WERI-Rb-1 (cell line): ENCODE data around the gene NOX5.

Experiments
- DNase-seq: peaks from one replicate; pipeline ENCODE4 v3.0.0-alpha.2; 2020
- H3K27ac ChIP-seq: fragments of 250-450 bp; sonication (Bioruptor Pico); 2 replicates; pipeline ENCODE4 v1.5.1; 2020; ENCODE audit warnings: mild to moderate bottlenecking, moderate library complexity
- H3K27me3 ChIP-seq: fragments of 250-450 bp; sonication (Bioruptor Pico); 2 replicates; pipeline ENCODE4 v1.5.1; 2021; ENCODE audit warnings: mild to moderate bottlenecking, low read depth, moderate library complexity; ENCODE audit not compliant: insufficient read depth, severe bottlenecking
- H3K36me3 ChIP-seq: fragments of 250-450 bp; sonication (Bioruptor Pico); 2 replicates; pipeline ENCODE4 v1.5.1; 2020; ENCODE audit warnings: mild to moderate bottlenecking, moderate library complexity
- H3K4me3 ChIP-seq: 2 replicates; pipeline ENCODE4 v1.5.1; 2011; ENCODE audit warnings: low read depth, mild to moderate bottlenecking, control low read depth, low read length
- H3K9me3 ChIP-seq: fragments of 250-450 bp; sonication (Bioruptor Pico); 2 replicates; pipeline ENCODE4 v1.5.1; 2021; ENCODE audit warnings: mild to moderate bottlenecking, moderate library complexity; ENCODE audit not compliant: severe bottlenecking
- TF ChIP-seq, protein P1 (sequence below): IDR thresholded peaks from 2 replicates; pipeline ENCODE4 v1.5.1; 2011; ENCODE audit warnings: low read depth, mild to moderate bottlenecking, control low read depth, inconsistent platforms, low read length

The NOX5 gene

DNA sequence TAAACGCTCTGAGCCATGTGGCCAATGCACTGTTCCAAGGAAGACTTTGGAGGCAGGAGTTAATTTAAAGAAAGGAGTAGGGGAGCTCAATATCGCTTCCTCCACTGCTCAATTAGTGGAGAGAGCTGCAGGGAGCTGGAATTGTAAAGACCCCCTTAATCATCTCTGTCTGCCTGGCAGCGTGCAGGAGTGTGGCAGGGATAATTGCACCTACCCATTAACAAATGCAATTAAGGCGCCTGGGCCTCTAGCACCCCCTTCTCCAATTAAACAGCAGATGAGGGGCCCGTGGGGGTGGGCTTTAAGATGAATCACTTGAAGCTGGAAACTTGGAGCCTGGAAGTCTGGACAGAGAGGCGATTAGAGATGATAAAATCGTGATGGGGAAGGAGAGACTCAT is 84.3 kb downstream of the NOX5 start:
- Histone ChIP-seq H3K27me3 (no peaks in the 10 kb centered on the region), H3K4me3 (no peak overlapping the region), H3K36me3 (no peaks in the 10 kb centered on the region), H3K9me3 (no peaks in the 10 kb centered on the region), H3K27ac (no peak overlapping the region)
- TF ChIP-seq, protein P1, sequence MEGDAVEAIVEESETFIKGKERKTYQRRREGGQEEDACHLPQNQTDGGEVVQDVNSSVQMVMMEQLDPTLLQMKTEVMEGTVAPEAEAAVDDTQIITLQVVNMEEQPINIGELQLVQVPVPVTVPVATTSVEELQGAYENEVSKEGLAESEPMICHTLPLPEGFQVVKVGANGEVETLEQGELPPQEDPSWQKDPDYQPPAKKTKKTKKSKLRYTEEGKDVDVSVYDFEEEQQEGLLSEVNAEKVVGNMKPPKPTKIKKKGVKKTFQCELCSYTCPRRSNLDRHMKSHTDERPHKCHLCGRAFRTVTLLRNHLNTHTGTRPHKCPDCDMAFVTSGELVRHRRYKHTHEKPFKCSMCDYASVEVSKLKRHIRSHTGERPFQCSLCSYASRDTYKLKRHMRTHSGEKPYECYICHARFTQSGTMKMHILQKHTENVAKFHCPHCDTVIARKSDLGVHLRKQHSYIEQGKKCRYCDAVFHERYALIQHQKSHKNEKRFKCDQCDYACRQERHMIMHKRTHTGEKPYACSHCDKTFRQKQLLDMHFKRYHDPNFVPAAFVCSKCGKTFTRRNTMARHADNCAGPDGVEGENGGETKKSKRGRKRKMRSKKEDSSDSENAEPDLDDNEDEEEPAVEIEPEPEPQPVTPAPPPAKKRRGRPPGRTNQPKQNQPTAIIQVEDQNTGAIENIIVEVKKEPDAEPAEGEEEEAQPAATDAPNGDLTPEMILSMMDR, result no peak
- no peak for DNase-seq

DNA sequence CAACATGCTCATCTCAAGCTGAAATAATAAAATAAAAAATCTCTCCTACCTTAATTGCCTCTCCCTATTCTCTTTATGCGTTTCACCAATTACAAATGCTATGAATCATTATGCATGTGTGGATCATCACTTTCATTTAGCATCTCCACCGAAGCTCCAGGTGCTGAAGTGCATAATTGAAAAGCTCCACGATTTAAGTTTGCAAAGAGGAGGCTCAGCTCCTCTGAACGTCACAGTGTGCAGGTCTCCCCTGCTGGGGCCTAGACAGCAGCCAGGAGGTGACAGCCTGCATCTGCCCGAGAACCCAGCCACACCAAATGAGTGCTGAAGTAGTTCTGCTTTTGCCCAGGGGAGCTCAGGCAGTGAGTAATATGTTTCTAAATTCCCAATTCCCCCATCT is 85.4 kb downstream of the NOX5 start:
- no peaks in the 10 kb centered on the region for H3K9me3 ChIP-seq
- H3K27ac ChIP-seq, result no peak overlapping the region
- TF ChIP-seq, protein P1, result no peak
- no peak overlapping the region for H3K4me3 ChIP-seq
- no peaks in the 10 kb centered on the region for H3K27me3 ChIP-seq
- DNase-seq, result no peak
- no peaks in the 10 kb centered on the region for H3K36me3 ChIP-seq

DNA sequence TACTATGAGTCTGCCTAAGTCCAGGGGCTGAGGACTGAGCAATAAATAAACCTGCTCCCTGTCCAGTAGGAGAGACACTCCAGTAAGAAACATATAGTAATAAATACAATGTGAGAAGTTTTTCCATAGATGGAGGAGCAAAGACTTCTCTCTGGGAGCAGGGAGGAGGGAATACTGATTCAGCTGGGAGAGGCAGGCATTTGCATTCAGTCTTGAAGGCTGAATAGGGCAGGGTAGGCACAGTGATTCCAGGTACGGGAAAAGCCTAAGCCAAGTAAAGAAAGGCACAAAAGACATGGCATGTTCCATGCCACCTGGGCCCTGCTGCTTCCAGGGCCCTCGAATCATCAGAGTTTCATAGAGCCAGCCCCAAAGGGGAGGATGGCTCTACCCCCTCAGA is 86.3 kb downstream of the NOX5 start:
- no peaks in the 10 kb centered on the region for H3K27me3 ChIP-seq
- H3K9me3 ChIP-seq, result no peaks in the 10 kb centered on the region
- no peak overlapping the region for H3K4me3 ChIP-seq
- no peak overlapping the region for H3K27ac ChIP-seq
- H3K36me3 ChIP-seq, result no peaks in the 10 kb centered on the region
- TF ChIP-seq, protein P1, result no peak
- DNase-seq, result no peak

DNA sequence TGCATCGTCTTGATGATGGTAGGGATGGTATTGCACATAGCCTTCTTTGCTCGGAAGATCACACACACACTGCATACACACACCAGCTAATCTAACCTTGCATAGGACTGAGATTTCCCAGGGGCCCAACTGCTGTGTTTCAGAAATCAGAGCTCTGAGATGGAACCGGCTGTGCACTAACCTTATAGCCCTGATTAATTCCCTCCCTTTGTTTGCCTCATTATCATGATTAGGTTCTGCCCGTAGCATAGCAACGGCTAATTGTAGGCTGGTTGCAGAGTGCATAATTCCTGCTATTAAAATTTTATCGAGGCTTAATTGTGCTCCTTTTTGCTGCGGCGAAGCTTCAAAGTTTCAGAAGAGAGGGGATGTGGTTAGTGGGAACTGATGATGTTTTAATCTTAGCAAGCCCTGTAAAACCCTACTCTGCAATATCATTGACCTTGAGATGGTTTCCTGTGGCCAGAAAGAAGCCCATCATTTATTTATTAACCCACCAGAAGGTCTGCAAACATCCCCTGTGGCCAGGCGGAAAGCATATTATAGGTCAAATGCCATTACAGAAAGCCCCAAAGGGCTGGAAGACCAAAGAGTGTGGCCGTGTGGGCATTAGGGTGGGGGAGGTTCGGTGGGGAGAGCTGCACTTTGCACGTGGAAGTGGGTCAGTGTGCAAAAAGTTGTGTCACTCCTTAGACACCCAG is 89.7 kb downstream of the NOX5 start:
- no peak for DNase-seq
- no peak overlapping the region for H3K4me3 ChIP-seq
- no peaks in the 10 kb centered on the region for H3K36me3 ChIP-seq
- no peak overlapping the region for H3K27ac ChIP-seq
- H3K9me3 ChIP-seq, result no peaks in the 10 kb centered on the region
- TF ChIP-seq, protein P1, result no peak
- H3K27me3 ChIP-seq, result no peaks in the 10 kb centered on the region

DNA sequence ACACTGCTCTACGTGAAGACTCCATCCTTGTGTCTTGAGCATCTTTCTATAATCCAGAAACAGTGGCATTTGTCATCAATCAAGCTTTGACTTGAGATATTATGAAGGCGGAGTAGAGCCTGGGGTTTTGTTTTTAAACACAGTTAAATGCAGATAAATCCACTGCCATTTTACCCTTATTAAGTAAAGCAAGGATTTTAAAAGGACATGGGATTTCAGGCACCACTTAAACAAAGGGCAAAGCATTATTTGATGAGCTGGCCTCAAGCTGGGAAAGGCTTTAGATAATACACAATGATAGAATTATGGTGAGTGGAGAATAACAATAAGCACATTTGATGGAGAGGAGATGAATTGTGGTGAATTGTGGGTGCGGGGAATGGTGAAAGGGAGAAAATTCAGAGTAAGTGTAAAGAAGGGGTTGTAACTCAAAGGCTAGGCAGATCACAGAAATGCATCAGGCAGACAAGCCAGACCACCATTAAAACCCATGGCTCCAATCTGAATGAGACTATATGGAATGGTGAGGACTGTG is 91.0 kb downstream of the NOX5 start:
- Histone ChIP-seq H3K27ac (no peak overlapping the region), H3K9me3 (no peaks in the 10 kb centered on the region), H3K36me3 (no peaks in the 10 kb centered on the region), H3K4me3 (no peak overlapping the region), H3K27me3 (no peaks in the 10 kb centered on the region)
- TF ChIP-seq, protein P1, result no peak
- DNase-seq, result no peak

DNA sequence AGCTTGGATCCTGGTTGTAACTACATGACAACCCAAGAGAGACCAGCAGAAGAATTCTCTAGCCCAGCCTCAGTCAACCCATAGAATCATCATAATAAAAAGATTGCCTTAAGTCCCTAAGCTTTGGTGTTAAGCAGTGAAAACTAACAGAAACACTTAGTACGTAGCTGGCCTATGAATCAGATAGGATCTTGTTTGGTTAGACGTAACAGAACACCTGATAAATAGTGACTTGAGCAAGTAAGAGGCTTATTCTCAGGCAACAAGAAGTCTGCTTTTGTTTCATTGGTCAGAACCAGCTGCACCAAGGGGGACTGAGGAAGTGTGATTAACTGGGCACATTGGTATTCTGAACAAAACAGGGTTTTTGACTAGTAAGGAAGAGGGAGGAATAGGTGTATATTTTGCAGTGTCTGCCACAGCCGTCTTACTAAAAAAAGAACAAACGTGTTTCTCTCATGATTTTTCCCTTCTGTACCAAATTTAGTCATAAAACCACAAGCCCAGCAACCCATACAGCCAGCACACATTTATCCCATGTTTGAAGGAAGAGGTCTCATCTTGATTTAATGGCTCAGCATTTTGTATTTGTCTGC is 92.6 kb downstream of the NOX5 start:
- Histone ChIP-seq H3K36me3 (no peaks in the 10 kb centered on the region), H3K27ac (no peak overlapping the region; the same call in 1 of the 2 replicates), H3K4me3 (no peak overlapping the region), H3K9me3 (no peaks in the 10 kb centered on the region), H3K27me3 (no peaks in the 10 kb centered on the region)
- no peak for DNase-seq
- TF ChIP-seq, protein P1, result no peak
